HFFc6 (cell line): Measurements from ENCODE around the gene UPK1A. TPM values are rescaled to one million over a fixed set of nuclear protein-coding genes. Genes with fewer than 3 reads are reported as not detected.

ENCODE experiments used
- DNase-seq: peaks from one replicate; pipeline ENCODE4 v3.0.0-alpha.2; 2018
- H3K27ac Mint-ChIP-seq: 2 replicates; pipeline ENCODE4 v1.8.0; 2020; ENCODE audit warnings: mild to moderate bottlenecking, mixed read lengths
- H3K27me3 Mint-ChIP-seq: 2 replicates; pipeline ENCODE4 v1.8.0; 2021; ENCODE audit warnings: mild to moderate bottlenecking, moderate library complexity, mixed read lengths; ENCODE audit not compliant: insufficient read depth
- H3K36me3 Mint-ChIP-seq: 2 replicates; pipeline ENCODE4 v1.8.0; 2021; ENCODE audit warnings: low read depth, mixed read lengths
- H3K4me1 Mint-ChIP-seq: 2 replicates; pipeline ENCODE4 v1.8.0; 2020; ENCODE audit warnings: low read depth, mixed read lengths
- H3K4me3 Mint-ChIP-seq: 2 replicates; pipeline ENCODE4 v1.8.0; 2020; ENCODE audit warnings: mild to moderate bottlenecking, moderate library complexity, mixed read lengths
- H3K9me3 Mint-ChIP-seq: 2 replicates; pipeline ENCODE4 v1.8.0; 2020; ENCODE audit warnings: mild to moderate bottlenecking, mixed read lengths
- CTCF ChIP-seq: fragments of 200-600 bp; sonication (generic); IDR thresholded peaks from 2 replicates; pipeline ENCODE4 v1.5.0; 2021; ENCODE audit warnings: antibody characterized with exemption, mild to moderate bottlenecking
- total RNA-seq, 6 experiments: library from RNA; stranded (reverse); fragmentation: NEBNext Ultra II Directional; extraction: Animal tissue kit (Norgen Biotek cat#: 25700); gene quantifications; 2 replicates in 1 of 6; 3 replicates in 5 of 6; pipeline ENCODE4 v1.2.3, GENCODE V29; 2021

Gene UPK1A
- total RNA-seq, 6 experiments from 2014 or later: 0.18 TPM; not detected in 5

GRCh38 chr19:35622750-35623149, 43.6 kb upstream of the UPK1A start:
- no peaks in the 10 kb centered on the region for H3K27me3 Mint-ChIP-seq
- no peak overlapping the region for H3K4me3 Mint-ChIP-seq
- DNase-seq: no peak
- no peaks in the 10 kb centered on the region for H3K4me1 Mint-ChIP-seq
- no peak overlapping the region for H3K27ac Mint-ChIP-seq
- TF ChIP-seq CTCF: no peak
- H3K36me3 Mint-ChIP-seq: no peaks in the 10 kb centered on the region
- H3K9me3 Mint-ChIP-seq: no peaks in the 10 kb centered on the region

GRCh38 chr19:35623327-35624010, 42.8 kb upstream of the UPK1A start:
- H3K27me3 Mint-ChIP-seq: no peaks in the 10 kb centered on the region
- peaks cover 5% of the 10 kb centered on the region for H3K4me1 Mint-ChIP-seq
- TF ChIP-seq CTCF: no peak
- no peak overlapping the region for H3K4me3 Mint-ChIP-seq
- H3K36me3 Mint-ChIP-seq: 0 out of 2 replicates have a peak, but pooled peaks cover under 1% of the 10 kb centered on the region
- DNase-seq: no peak
- no peaks in the 10 kb centered on the region for H3K9me3 Mint-ChIP-seq
- H3K27ac Mint-ChIP-seq: no peak overlapping the region

- Mint-ChIP-seq H3K27ac (peak overlapping the region; percentile 99), H3K9me3 (no peaks in the 10 kb centered on the region), H3K4me3 (peak overlapping the region; percentile 99), H3K36me3 (peaks cover 33% of the 10 kb centered on the region), H3K4me1 (peaks cover 12% of the 10 kb centered on the region), H3K27me3 (peaks cover 6% of the 10 kb centered on the region; the same call in 1 of the 2 replicates)
- TF ChIP-seq CTCF: no peak
- no peak for DNase-seq
Observed at GRCh38 chr19:35628264-35628564, 38.1 kb upstream of the UPK1A start.

GRCh38 chr19:35628565-35629331, 37.6 kb upstream of the UPK1A start, which contains the start of gene RBM42:
Gene RBM42 (plus strand): TSS chr19:35629036. CDS start chr19:35629154, 118 bp downstream.
- DNase-seq: peak; percentile 99
- Mint-ChIP-seq H3K27me3 (peaks cover 6% of the 10 kb centered on the region; the same call in 1 of the 2 replicates), H3K27ac (peak within 1 kb of the TSS; percentile 99), H3K4me3 (peak within 1 kb of the TSS; percentile 99), H3K4me1 (peaks cover 12% of the 10 kb centered on the region), H3K9me3 (no peaks in the 10 kb centered on the region), H3K36me3 (peaks cover 35% of the 10 kb centered on the region)
- no peak for TF ChIP-seq CTCF

GRCh38 chr19:35629332-35629633, 37.0 kb upstream of the UPK1A start:
- no peak for DNase-seq
- Mint-ChIP-seq H3K4me3 (peak overlapping the region; percentile 99), H3K27me3 (peaks cover 6% of the 10 kb centered on the region; the same call in 1 of the 2 replicates), H3K9me3 (no peaks in the 10 kb centered on the region), H3K4me1 (peaks cover 12% of the 10 kb centered on the region), H3K36me3 (peaks cover 35% of the 10 kb centered on the region), H3K27ac (peak overlapping the region; percentile 99)
- no peak for TF ChIP-seq CTCF
